Measurements from ENCODE around the gene CACNA2D2.

- TF ChIP-seq CTCF (IDR thresholded peaks at IDR 0.05) (no peak), POLR2A (IDR thresholded peaks at IDR 0.05) (no peak), POLR2AphosphoS5 (IDR thresholded peaks at IDR 0.05) (no peak)
Observed at GRCh38 chr3:50464569-50464968, 38.9 kb downstream of the CACNA2D2 start.

Measured in prostate gland (tissue), 2 donors.